Loucy (cell line): ENCODE data around the gene ANGPTL2.

Experiments used
- H2AFZ ChIP-seq: fragments of 200-600 bp; sonication (generic); 2 replicates; pipeline ENCODE4 v1.6.0; 2016; ENCODE audit warnings: antibody characterized with exemption, mild to moderate bottlenecking, low read length, moderate library complexity
- H3F3A ChIP-seq: fragments of 200-600 bp; 2 replicates; pipeline ENCODE4 v1.6.0; 2016; ENCODE audit warnings: antibody characterized with exemption, low read depth, mild to moderate bottlenecking
- H3K27me3 ChIP-seq: fragments of 200-600 bp; sonication (generic); 2 replicates; pipeline ENCODE4 v1.6.1; 2014; ENCODE audit warnings: low read length, mild to moderate bottlenecking; ENCODE audit not compliant: insufficient read depth, poor library complexity, severe bottlenecking
- H3K36me3 ChIP-seq: fragments of 200-600 bp; sonication (generic); 2 replicates; pipeline ENCODE4 v1.6.1; 2016; ENCODE audit warnings: low read length; ENCODE audit not compliant: insufficient read depth
- H3K4me1 ChIP-seq: fragments of 200-600 bp; sonication (generic); 2 replicates; pipeline ENCODE4 v1.5.1; 2014; ENCODE audit warnings: low read length, mild to moderate bottlenecking; ENCODE audit not compliant: insufficient read depth, poor library complexity, severe bottlenecking
- H3K4me2 ChIP-seq: fragments of 200-600 bp; sonication (generic); 2 replicates; pipeline ENCODE4 v1.6.0; 2014; ENCODE audit warnings: antibody characterized with exemption, low read length, low read depth, mild to moderate bottlenecking; ENCODE audit not compliant: poor library complexity, severe bottlenecking
- H3K4me3 ChIP-seq: fragments of 200-600 bp; sonication (generic); 2 replicates; pipeline ENCODE4 v1.5.1; 2014; ENCODE audit warnings: low read length, mild to moderate bottlenecking, mixed read lengths; ENCODE audit not compliant: poor library complexity, severe bottlenecking
- H3K79me2 ChIP-seq: fragments of 200-600 bp; sonication (generic); 2 replicates; pipeline ENCODE4 v1.6.1; 2014; ENCODE audit warnings: low read length; ENCODE audit not compliant: insufficient read depth
- H3K9ac ChIP-seq: fragments of 200-600 bp; sonication (generic); 2 replicates; pipeline ENCODE4 v1.6.0; 2014; ENCODE audit warnings: mild to moderate bottlenecking, low read depth, low read length, moderate library complexity; ENCODE audit not compliant: poor library complexity, severe bottlenecking
- H3K9me2 ChIP-seq: fragments of 200-600 bp; sonication (generic); replicated peaks from 2 replicates; pipeline ENCODE4 v1.6.1; 2016; ENCODE audit warnings: low read depth, low read length, mixed read lengths
- H3K9me3 ChIP-seq: fragments of 200-600 bp; sonication (generic); 2 replicates; pipeline ENCODE4 v1.6.1; 2014; ENCODE audit warnings: mild to moderate bottlenecking, antibody characterized with exemption, low read length, low read depth; ENCODE audit not compliant: insufficient read depth
- H4K20me1 ChIP-seq: fragments of 200-600 bp; sonication (generic); 2 replicates; pipeline ENCODE4 v1.6.0; 2014; ENCODE audit warnings: antibody characterized with exemption, low read length, mild to moderate bottlenecking; ENCODE audit not compliant: insufficient read depth, poor library complexity, severe bottlenecking
- EZH2phosphoT487 ChIP-seq: fragments of 200-600 bp; IDR thresholded peaks from 2 replicates; pipeline ENCODE4 v1.6.1; 2018; ENCODE audit warnings: antibody characterized with exemption, mild to moderate bottlenecking, moderate library complexity, borderline replicate concordance
- TF ChIP-seq, protein P1 (sequence below): fragments of 200-600 bp; sonication (generic); conservative IDR thresholded peaks from 2 replicates; pipeline ENCODE4 v1.5.1; 2014; ENCODE audit warnings: mild to moderate bottlenecking, antibody characterized with exemption, low read length

The ANGPTL2 gene

GRCh38 chr9:127039492-127039891 lies 82.9 kb downstream of the ANGPTL2 start:
- no peak for TF ChIP-seq EZH2phosphoT487
- TF ChIP-seq, protein P1, sequence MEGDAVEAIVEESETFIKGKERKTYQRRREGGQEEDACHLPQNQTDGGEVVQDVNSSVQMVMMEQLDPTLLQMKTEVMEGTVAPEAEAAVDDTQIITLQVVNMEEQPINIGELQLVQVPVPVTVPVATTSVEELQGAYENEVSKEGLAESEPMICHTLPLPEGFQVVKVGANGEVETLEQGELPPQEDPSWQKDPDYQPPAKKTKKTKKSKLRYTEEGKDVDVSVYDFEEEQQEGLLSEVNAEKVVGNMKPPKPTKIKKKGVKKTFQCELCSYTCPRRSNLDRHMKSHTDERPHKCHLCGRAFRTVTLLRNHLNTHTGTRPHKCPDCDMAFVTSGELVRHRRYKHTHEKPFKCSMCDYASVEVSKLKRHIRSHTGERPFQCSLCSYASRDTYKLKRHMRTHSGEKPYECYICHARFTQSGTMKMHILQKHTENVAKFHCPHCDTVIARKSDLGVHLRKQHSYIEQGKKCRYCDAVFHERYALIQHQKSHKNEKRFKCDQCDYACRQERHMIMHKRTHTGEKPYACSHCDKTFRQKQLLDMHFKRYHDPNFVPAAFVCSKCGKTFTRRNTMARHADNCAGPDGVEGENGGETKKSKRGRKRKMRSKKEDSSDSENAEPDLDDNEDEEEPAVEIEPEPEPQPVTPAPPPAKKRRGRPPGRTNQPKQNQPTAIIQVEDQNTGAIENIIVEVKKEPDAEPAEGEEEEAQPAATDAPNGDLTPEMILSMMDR: no peak
- Histone ChIP-seq H3K9me2 (no peaks in the 10 kb centered on the region), H3K79me2 (no peaks in the 10 kb centered on the region), H3K4me3 (no peak overlapping the region), H3K9ac (no peak overlapping the region), H2AFZ (no peak overlapping the region), H4K20me1 (no peaks in the 10 kb centered on the region), H3K27me3 (no peaks in the 10 kb centered on the region), H3K4me1 (no peaks in the 10 kb centered on the region), H3K4me2 (no peak overlapping the region), H3F3A (no peaks in the 10 kb centered on the region), H3K9me3 (no peaks in the 10 kb centered on the region), H3K36me3 (no peaks in the 10 kb centered on the region)

DNA sequence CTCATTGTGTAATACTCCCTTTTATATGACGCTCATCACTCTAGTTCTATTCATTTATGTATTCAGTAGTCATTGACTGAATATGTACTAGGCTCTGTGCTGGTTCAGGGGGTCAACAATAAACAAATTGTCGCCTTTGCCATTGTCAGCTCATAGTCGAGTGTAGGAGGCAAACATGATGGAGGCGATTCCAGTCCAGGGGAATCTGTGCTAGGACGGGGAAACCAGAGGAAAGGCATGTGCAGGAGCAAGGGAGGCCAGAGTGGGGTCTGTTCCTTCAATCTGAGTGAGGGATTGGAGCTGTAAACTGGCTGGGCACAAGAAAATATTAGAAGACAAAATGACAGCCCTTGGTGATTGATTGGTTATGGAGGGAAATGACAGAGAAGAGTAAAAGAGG lies 83.9 kb downstream of the ANGPTL2 start:
- TF ChIP-seq EZH2phosphoT487: no peak
- TF ChIP-seq, protein P1: no peak
- Histone ChIP-seq H3K79me2 (no peaks in the 10 kb centered on the region), H3K9me2 (no peaks in the 10 kb centered on the region), H3K27me3 (no peaks in the 10 kb centered on the region), H3K9me3 (no peaks in the 10 kb centered on the region), H3K36me3 (no peaks in the 10 kb centered on the region), H3K4me3 (no peak overlapping the region), H2AFZ (no peak overlapping the region), H3K9ac (no peak overlapping the region), H3F3A (no peaks in the 10 kb centered on the region), H3K4me2 (no peak overlapping the region), H4K20me1 (no peaks in the 10 kb centered on the region), H3K4me1 (no peaks in the 10 kb centered on the region)
